H1 (cell line): Measurements from ENCODE around the gene YWHAG. TPM values are rescaled to one million over a fixed set of nuclear protein-coding genes. Genes with fewer than 3 reads are reported as not detected.
A peak's percentile ranks its signal among the peaks of the same experiment; 100 is the strongest.

ENCODE experiments used
- CHD1 ChIP-seq: IDR thresholded peaks from 2 replicates; pipeline ENCODE4 v1.6.1; 2012; ENCODE audit warnings: low read depth, low read length, improper control_type of control experiment
- KDM5A ChIP-seq: fragments of 200-600 bp; IDR thresholded peaks from 2 replicates; pipeline ENCODE4 v1.7.1; 2012; ENCODE audit warnings: mild to moderate bottlenecking, low read length, inconsistent platforms, mixed read lengths
- NRF1 ChIP-seq: IDR thresholded peaks from 2 replicates; pipeline ENCODE4 v1.6.1; 2011; ENCODE audit warnings: mild to moderate bottlenecking, low read depth, low read length, improper control_type of control experiment
- POLR2A ChIP-seq, 2 experiments: IDR thresholded peaks; 1 replicate in 1 of 2; 2 replicates in 1 of 2; pipeline ENCODE4 v1.6.1; 2011; ENCODE audit warnings: low read depth in 2 of 2, low read length in 2 of 2, mild to moderate bottlenecking in 2 of 2; ENCODE audit errors: control extremely low read depth in 1 of 2
- SUZ12 ChIP-seq: fragments of 200-600 bp; sonication (generic); IDR thresholded peaks from 2 replicates; pipeline ENCODE4 v1.6.1; 2012; ENCODE audit warnings: mild to moderate bottlenecking, inconsistent platforms, low read length, moderate library complexity, mixed read lengths
- TBP ChIP-seq: IDR thresholded peaks from 2 replicates; pipeline ENCODE4 v1.6.1; 2011; ENCODE audit warnings: low read depth, low read length, improper control_type of control experiment
- polyA plus RNA-seq, 7 experiments: library from polyadenylated mRNA; depleted of rRNA in 3 of 7; stranded (reverse) in 5 of 7; unstranded in 2 of 7; fragments of >200 nt in 5 of 7; fragments of 200-250 nt in 2 of 7; gene quantifications; 1 replicate in 5 of 7; 2 replicates in 1 of 7; 4 replicates in 1 of 7; pipeline versions ENCODE4 v1.2.1 to v1.2.3, GENCODE V29; 2011 to 2013; ENCODE audit warnings: missing spikeins in 2 of 7, mixed read lengths in 2 of 7
- total RNA-seq: library from RNA; stranded (reverse); fragmentation: NEBNext Ultra II Directional; extraction: Animal tissue kit (Norgen Biotek cat#: 25700); gene quantifications from 2 replicates; pipeline ENCODE4 v1.2.1, GENCODE V29; 2021
- TF ChIP-seq, protein P1 (sequence below): fragments of 300-600 bp; sonication (generic); IDR thresholded peaks from 2 replicates; pipeline ENCODE4 v1.7.1; 2012; ENCODE audit warnings: low read length, moderate library complexity, mild to moderate bottlenecking, inconsistent platforms; ENCODE audit not compliant: insufficient replicate concordance

Gene YWHAG
- total and polyA plus RNA-seq, 2 of the 8 experiments (the other 6 are each of a cell fraction or from before 2014, with no cell fraction given): 57.2 to 241 TPM

- TF ChIP-seq NRF1: no peak
- TF ChIP-seq, protein P1, sequence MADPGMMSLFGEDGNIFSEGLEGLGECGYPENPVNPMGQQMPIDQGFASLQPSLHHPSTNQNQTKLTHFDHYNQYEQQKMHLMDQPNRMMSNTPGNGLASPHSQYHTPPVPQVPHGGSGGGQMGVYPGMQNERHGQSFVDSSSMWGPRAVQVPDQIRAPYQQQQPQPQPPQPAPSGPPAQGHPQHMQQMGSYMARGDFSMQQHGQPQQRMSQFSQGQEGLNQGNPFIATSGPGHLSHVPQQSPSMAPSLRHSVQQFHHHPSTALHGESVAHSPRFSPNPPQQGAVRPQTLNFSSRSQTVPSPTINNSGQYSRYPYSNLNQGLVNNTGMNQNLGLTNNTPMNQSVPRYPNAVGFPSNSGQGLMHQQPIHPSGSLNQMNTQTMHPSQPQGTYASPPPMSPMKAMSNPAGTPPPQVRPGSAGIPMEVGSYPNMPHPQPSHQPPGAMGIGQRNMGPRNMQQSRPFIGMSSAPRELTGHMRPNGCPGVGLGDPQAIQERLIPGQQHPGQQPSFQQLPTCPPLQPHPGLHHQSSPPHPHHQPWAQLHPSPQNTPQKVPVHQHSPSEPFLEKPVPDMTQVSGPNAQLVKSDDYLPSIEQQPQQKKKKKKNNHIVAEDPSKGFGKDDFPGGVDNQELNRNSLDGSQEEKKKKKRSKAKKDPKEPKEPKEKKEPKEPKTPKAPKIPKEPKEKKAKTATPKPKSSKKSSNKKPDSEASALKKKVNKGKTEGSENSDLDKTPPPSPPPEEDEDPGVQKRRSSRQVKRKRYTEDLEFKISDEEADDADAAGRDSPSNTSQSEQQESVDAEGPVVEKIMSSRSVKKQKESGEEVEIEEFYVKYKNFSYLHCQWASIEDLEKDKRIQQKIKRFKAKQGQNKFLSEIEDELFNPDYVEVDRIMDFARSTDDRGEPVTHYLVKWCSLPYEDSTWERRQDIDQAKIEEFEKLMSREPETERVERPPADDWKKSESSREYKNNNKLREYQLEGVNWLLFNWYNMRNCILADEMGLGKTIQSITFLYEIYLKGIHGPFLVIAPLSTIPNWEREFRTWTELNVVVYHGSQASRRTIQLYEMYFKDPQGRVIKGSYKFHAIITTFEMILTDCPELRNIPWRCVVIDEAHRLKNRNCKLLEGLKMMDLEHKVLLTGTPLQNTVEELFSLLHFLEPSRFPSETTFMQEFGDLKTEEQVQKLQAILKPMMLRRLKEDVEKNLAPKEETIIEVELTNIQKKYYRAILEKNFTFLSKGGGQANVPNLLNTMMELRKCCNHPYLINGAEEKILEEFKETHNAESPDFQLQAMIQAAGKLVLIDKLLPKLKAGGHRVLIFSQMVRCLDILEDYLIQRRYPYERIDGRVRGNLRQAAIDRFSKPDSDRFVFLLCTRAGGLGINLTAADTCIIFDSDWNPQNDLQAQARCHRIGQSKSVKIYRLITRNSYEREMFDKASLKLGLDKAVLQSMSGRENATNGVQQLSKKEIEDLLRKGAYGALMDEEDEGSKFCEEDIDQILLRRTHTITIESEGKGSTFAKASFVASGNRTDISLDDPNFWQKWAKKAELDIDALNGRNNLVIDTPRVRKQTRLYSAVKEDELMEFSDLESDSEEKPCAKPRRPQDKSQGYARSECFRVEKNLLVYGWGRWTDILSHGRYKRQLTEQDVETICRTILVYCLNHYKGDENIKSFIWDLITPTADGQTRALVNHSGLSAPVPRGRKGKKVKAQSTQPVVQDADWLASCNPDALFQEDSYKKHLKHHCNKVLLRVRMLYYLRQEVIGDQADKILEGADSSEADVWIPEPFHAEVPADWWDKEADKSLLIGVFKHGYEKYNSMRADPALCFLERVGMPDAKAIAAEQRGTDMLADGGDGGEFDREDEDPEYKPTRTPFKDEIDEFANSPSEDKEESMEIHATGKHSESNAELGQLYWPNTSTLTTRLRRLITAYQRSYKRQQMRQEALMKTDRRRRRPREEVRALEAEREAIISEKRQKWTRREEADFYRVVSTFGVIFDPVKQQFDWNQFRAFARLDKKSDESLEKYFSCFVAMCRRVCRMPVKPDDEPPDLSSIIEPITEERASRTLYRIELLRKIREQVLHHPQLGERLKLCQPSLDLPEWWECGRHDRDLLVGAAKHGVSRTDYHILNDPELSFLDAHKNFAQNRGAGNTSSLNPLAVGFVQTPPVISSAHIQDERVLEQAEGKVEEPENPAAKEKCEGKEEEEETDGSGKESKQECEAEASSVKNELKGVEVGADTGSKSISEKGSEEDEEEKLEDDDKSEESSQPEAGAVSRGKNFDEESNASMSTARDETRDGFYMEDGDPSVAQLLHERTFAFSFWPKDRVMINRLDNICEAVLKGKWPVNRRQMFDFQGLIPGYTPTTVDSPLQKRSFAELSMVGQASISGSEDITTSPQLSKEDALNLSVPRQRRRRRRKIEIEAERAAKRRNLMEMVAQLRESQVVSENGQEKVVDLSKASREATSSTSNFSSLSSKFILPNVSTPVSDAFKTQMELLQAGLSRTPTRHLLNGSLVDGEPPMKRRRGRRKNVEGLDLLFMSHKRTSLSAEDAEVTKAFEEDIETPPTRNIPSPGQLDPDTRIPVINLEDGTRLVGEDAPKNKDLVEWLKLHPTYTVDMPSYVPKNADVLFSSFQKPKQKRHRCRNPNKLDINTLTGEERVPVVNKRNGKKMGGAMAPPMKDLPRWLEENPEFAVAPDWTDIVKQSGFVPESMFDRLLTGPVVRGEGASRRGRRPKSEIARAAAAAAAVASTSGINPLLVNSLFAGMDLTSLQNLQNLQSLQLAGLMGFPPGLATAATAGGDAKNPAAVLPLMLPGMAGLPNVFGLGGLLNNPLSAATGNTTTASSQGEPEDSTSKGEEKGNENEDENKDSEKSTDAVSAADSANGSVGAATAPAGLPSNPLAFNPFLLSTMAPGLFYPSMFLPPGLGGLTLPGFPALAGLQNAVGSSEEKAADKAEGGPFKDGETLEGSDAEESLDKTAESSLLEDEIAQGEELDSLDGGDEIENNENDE: no peak
- no peak for TF ChIP-seq KDM5A
- no peak; the same call in 1 of the 2 replicates for TF ChIP-seq TBP
- TF ChIP-seq SUZ12: no peak
- peak in 1 of 2 experiments; percentile 93; a peak in 2 of 3 replicates for TF ChIP-seq POLR2A (IDR thresholded peaks at IDR 0.05; ENCODE audit: control extremely low read depth in 1 of 2, low read depth in 2 of 2, low read length in 2 of 2)
- no peak for TF ChIP-seq CHD1
- TF ChIP-seq, all 59 proteins: peak for 19
Measured at GRCh38 chr7:76317782-76318487, 40.9 kb downstream of the YWHAG start (continued).
